B cell (primary cell): ENCODE measurements around the gene CAMTA1. TPM values are rescaled to one million over a fixed set of nuclear protein-coding genes. Genes with fewer than 3 reads are reported as not detected.

Experiments
- ATAC-seq: fragments of 200-7000 bp; cut with Tn5 transposase; one replicate; pipeline ENCODE4 v1.10.0; 2021; ENCODE audit warnings: low read depth, mild to moderate bottlenecking, moderate number of reproducible peaks, moderate library complexity
- CTCF ChIA-PET: fragments of 350-600 bp; sonication (Branson Sonifier 250); formaldehyde crosslinking; loops from one replicate; lab custom pipeline; 2021; ENCODE audit warnings: antibody characterized with exemption, inconsistent platforms; lab: Charles Lee
- POLR2A ChIA-PET: fragments of 350-600 bp; sonication (Branson Sonifier 250); formaldehyde crosslinking; loops from one replicate; lab custom pipeline; 2021; ENCODE audit warnings: antibody characterized with exemption; lab: Charles Lee
- DNase-seq: peaks from one replicate; pipeline ENCODE4 v3.0.0; 2013
- H2AFZ ChIP-seq: 2 replicates; pipeline ENCODE4 v1.6.1; 2012; ENCODE audit warnings: mild to moderate bottlenecking, low read depth, low read length; ENCODE audit not compliant: insufficient read depth, poor library complexity, severe bottlenecking
- H3K27ac ChIP-seq, 2 donors: 1 replicate in 1 of 2; 2 replicates in 1 of 2; pipeline ENCODE4 v1.5.1; 2012 to 2013; ENCODE audit warnings: low read length in 2 of 2, mild to moderate bottlenecking in 2 of 2, moderate library complexity in 1 of 2
- H3K27me3 ChIP-seq, 4 experiments: fragments of 200-600 bp in 1 of 4; sonication (generic) in 1 of 4; replicated peaks in 1 of 4; 1 replicate in 2 of 4; 2 replicates in 2 of 4; pipeline versions ENCODE4 v1.6.1 to v1.7.0; 2013 to 2016; ENCODE audit warnings: low read length in 3 of 4, mild to moderate bottlenecking in 2 of 4, mixed read lengths in 1 of 4, moderate library complexity in 1 of 4; ENCODE audit not compliant: insufficient read depth in 4 of 4, control insufficient read depth in 3 of 4; ENCODE audit errors: control extremely low read depth in 1 of 4
- H3K36me3 ChIP-seq, 2 experiments: replicated peaks in 1 of 2; 1 replicate in 1 of 2; 2 replicates in 1 of 2; pipeline versions ENCODE4 v1.6.1 to v1.7.1; 2013; ENCODE audit warnings: low read length in 1 of 2; ENCODE audit not compliant: insufficient read depth in 2 of 2, control insufficient read depth in 1 of 2; ENCODE audit errors: control extremely low read depth in 1 of 2, extremely low read depth in 1 of 2
- H3K4me1 ChIP-seq, 2 donors: fragments of 200-600 bp in 1 of 2; sonication (generic) in 1 of 2; 1 replicate in 1 of 2; 2 replicates in 1 of 2; pipeline versions ENCODE4 v1.5.1 to v1.6.1; 2013 to 2017; ENCODE audit warnings: low read length in 2 of 2; ENCODE audit not compliant: control insufficient read depth in 2 of 2, insufficient read depth in 2 of 2
- H3K4me2 ChIP-seq: replicated peaks from 2 replicates; pipeline ENCODE3; 2012; ENCODE audit warnings: mild to moderate bottlenecking, low read depth, low read length; ENCODE audit not compliant: poor library complexity, severe bottlenecking
- H3K4me3 ChIP-seq, 5 experiments: fragments of 200-600 bp in 1 of 5; sonication (generic) in 1 of 5; 1 replicate in 3 of 5; 2 replicates in 2 of 5; pipeline versions ENCODE4 v1.5.1 to v1.7.0; 2011 to 2016; ENCODE audit warnings: low read length in 4 of 5, mild to moderate bottlenecking in 4 of 5, low read depth in 2 of 5, control low read depth in 1 of 5, moderate library complexity in 1 of 5; ENCODE audit not compliant: insufficient read depth in 1 of 5; ENCODE audit errors: control extremely low read depth in 1 of 5, extremely low read depth in 1 of 5
- H3K79me2 ChIP-seq: fragments of 200-600 bp; sonication (generic); one replicate; pipeline ENCODE4 v1.6.0; 2016; ENCODE audit warnings: low read length; ENCODE audit not compliant: control insufficient read depth, insufficient read depth
- H3K9ac ChIP-seq: fragments of 200-600 bp; sonication (generic); 2 replicates; pipeline ENCODE4 v1.6.1; 2017; ENCODE audit warnings: mild to moderate bottlenecking, low read length, moderate library complexity
- H3K9me3 ChIP-seq, 3 donors: one replicate each; pipeline versions ENCODE4 v1.6.1 to v1.7.1; 2013; ENCODE audit warnings: low read length in 2 of 3; ENCODE audit not compliant: control insufficient read depth in 2 of 3, insufficient read depth in 1 of 3; ENCODE audit errors: control extremely low read depth in 1 of 3
- H4K20me1 ChIP-seq: 2 replicates; pipeline ENCODE4 v1.6.0; 2012; ENCODE audit warnings: mild to moderate bottlenecking, low read length; ENCODE audit not compliant: insufficient read depth, control insufficient read depth, poor library complexity, severe bottlenecking
- H3K27ac Mint-ChIP-seq: one replicate; pipeline ENCODE4 v1.8.0; 2021; ENCODE audit warnings: mixed read lengths
- H3K27me3 Mint-ChIP-seq: one replicate; pipeline ENCODE4 v1.8.0; 2021; ENCODE audit warnings: mixed read lengths
- H3K4me1 Mint-ChIP-seq: one replicate; pipeline ENCODE4 v1.8.0; 2021; ENCODE audit warnings: mixed read lengths
- H3K4me3 Mint-ChIP-seq: one replicate; pipeline ENCODE4 v1.8.0; 2021; ENCODE audit warnings: mixed read lengths
- H3K9me3 Mint-ChIP-seq: one replicate; pipeline ENCODE4 v1.8.0; 2022; ENCODE audit warnings: mixed read lengths; ENCODE audit not compliant: insufficient read depth
- EZH2 ChIP-seq: IDR thresholded peaks from 2 replicates; pipeline ENCODE4 v1.6.1; 2012; ENCODE audit warnings: borderline replicate concordance, low read depth, mild to moderate bottlenecking, moderate library complexity, low read length; ENCODE audit not compliant: insufficient read depth, poor library complexity, severe bottlenecking
- WGBS: methylation state at CpG from one replicate; pipeline ENCODE4 v1.1.5; 2013; ENCODE audit warnings: missing lambda C conversion rate; ENCODE audit not compliant: insufficient coverage; 5-methylcytosine and 5-hydroxymethylcytosine counted together
- intact Hi-C: fragments of 100-400 bp; cut with micrococcal nuclease; formaldehyde crosslinking; loops from one replicate; pipeline ENCODE4 v1.10.0; 2022
- polyA plus RNA-seq: library from polyadenylated mRNA; depleted of rRNA; stranded (reverse); fragments of >200 nt; gene quantifications from 2 replicates; pipeline ENCODE4 v1.2.3, GENCODE V29; 2012
- total RNA-seq, 2 donors: library from RNA; stranded (reverse); fragments of 120-200 nt in 1 of 2; gene quantifications; 1 replicate in 1 of 2; 2 replicates in 1 of 2; pipeline versions ENCODE4 v1.2.3 to v1.2.4, GENCODE V29; 2013 to 2022
- TF ChIP-seq, protein P1 (sequence below): fragments of 200-600 bp; IDR thresholded peaks from one replicate; pipeline ENCODE4 v1.8.0; 2022; ENCODE audit warnings: antibody characterized with exemption, mild to moderate bottlenecking

Gene CAMTA1
- total and polyA plus RNA-seq, 2 donors (not counting 1 experiment from before 2014, with no cell fraction given) = 42.2 to 45.7 TPM

DNA sequence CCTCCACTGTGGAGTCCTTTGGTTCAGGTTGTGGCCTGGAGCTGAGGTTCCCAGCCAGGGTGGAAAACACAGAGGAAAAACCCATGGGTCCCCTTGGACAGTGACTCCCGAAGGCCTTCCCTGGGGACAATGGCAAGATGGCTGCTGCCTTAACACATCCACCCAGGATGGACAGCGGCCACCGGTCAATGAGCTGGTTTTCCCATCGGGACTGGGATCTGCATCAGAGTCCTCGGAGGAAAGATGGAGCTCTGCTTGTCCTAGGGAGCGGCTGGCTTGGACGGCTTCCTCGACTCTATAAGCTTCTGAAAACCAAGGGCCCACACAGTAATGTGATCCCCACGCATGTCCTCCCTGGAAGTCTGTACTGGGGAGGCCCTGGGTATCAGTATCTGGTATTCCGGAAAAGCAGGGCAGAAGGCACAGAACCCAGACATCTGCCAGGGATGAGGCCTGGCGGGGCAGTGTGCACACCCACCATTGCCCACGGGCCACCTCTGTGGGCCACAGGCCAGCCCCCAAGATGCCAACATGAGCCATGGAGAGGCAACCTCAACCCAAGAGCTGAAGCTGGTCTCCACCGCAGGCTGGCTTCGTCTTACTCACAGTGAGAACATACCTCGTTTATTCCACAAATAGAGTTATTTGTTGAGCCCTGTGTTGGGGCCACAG, 891.2 kb downstream of the CAMTA1 start:
- H3K4me3 Mint-ChIP-seq = no peak overlapping the region
- intact Hi-C loops = no loop called here
- WGBS = 90% methylated on average over 15 of the region's 15 CpGs
- ChIA-PET CTCF (interaction anchor here (0.6 to 18.9 kb wide), 4 partner anchors 9 to 85 kb away, joined by 3 to 504 read pairs (median 7); no protein-coding TSS in a partner anchor), POLR2A (no interaction called here)
- Histone ChIP-seq H3K9me3 (no peaks in the 10 kb centered on the region), H3K27me3 (peaks cover 0 to 20% (median 2%) of the 10 kb centered on the region in 4 experiments), H3K4me2 (no peak overlapping the region), H3K9ac (no peak overlapping the region), H3K79me2 (no peaks in the 10 kb centered on the region), H2AFZ (no peak overlapping the region), H3K36me3 (no peaks in the 10 kb centered on the region), H3K4me1 (peaks cover 6 to 14% of the 10 kb centered on the region in 2 donors), H3K4me3 (no peak overlapping the region), H4K20me1 (no peaks in the 10 kb centered on the region), H3K27ac (no peak overlapping the region)
- TF ChIP-seq, protein P1, sequence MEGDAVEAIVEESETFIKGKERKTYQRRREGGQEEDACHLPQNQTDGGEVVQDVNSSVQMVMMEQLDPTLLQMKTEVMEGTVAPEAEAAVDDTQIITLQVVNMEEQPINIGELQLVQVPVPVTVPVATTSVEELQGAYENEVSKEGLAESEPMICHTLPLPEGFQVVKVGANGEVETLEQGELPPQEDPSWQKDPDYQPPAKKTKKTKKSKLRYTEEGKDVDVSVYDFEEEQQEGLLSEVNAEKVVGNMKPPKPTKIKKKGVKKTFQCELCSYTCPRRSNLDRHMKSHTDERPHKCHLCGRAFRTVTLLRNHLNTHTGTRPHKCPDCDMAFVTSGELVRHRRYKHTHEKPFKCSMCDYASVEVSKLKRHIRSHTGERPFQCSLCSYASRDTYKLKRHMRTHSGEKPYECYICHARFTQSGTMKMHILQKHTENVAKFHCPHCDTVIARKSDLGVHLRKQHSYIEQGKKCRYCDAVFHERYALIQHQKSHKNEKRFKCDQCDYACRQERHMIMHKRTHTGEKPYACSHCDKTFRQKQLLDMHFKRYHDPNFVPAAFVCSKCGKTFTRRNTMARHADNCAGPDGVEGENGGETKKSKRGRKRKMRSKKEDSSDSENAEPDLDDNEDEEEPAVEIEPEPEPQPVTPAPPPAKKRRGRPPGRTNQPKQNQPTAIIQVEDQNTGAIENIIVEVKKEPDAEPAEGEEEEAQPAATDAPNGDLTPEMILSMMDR = no peak
- no peak for TF ChIP-seq EZH2
- DNase-seq (no peak), ATAC-seq (no peak)
- H3K9me3 Mint-ChIP-seq = no peaks in the 10 kb centered on the region
- H3K4me1 Mint-ChIP-seq = peaks cover 7% of the 10 kb centered on the region
- peaks cover 11% of the 10 kb centered on the region for H3K27me3 Mint-ChIP-seq
- no peak overlapping the region for H3K27ac Mint-ChIP-seq

DNA sequence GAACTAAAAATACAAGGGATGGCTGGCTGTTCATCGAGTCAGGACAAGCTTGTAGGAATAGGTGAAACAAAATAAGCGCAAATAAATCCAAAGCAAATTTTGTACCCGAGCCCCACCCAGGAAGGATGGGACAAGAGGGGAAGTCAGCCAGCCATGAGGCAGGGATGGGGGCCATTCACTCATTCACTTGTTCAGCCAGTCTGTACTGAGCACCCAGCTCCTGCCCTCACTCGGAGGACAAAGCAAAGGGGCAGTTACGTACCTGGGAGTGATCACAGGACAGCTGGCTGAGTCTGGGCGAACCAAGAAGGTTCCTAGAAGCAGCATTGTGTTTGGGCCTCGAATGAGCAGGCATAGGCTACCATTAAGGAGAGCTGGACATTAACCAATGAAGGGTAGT, 891.9 kb downstream of the CAMTA1 start:
- Mint-ChIP-seq H3K4me3 (no peak overlapping the region), H3K27ac (no peak overlapping the region), H3K27me3 (peaks cover 11% of the 10 kb centered on the region), H3K4me1 (peaks cover 7% of the 10 kb centered on the region), H3K9me3 (no peaks in the 10 kb centered on the region)
- no peaks in the 10 kb centered on the region for H3K79me2 ChIP-seq
- no peak for TF ChIP-seq EZH2
- TF ChIP-seq, protein P1 = no peak
- no peaks in the 10 kb centered on the region for H3K9me3 ChIP-seq
- no peaks in the 10 kb centered on the region for H3K36me3 ChIP-seq
- peaks cover 6 to 14% of the 10 kb centered on the region in 2 donors for H3K4me1 ChIP-seq
- no peak overlapping the region for H2AFZ ChIP-seq
- intact Hi-C loops = no loop called here
- no peak overlapping the region for H3K4me2 ChIP-seq
- no peak overlapping the region for H3K4me3 ChIP-seq
- DNase-seq = no peak
- ChIA-PET CTCF (interaction anchor here (0.6 to 18.9 kb wide), 4 partner anchors 10 to 84 kb away, joined by 3 to 504 read pairs (median 7); no protein-coding TSS in a partner anchor), POLR2A (no interaction called here)
- no peaks in the 10 kb centered on the region for H4K20me1 ChIP-seq
- no peak overlapping the region for H3K9ac ChIP-seq
- no peak for ATAC-seq
- WGBS = 94% methylated on average over 6 of the region's 7 CpGs
- H3K27ac ChIP-seq = no peak overlapping the region
- H3K27me3 ChIP-seq = peaks cover 0 to 21% (median 2%) of the 10 kb centered on the region in 4 experiments
